Measurements from ENCODE around the gene EBF3.

Gene EBF3

DNA sequence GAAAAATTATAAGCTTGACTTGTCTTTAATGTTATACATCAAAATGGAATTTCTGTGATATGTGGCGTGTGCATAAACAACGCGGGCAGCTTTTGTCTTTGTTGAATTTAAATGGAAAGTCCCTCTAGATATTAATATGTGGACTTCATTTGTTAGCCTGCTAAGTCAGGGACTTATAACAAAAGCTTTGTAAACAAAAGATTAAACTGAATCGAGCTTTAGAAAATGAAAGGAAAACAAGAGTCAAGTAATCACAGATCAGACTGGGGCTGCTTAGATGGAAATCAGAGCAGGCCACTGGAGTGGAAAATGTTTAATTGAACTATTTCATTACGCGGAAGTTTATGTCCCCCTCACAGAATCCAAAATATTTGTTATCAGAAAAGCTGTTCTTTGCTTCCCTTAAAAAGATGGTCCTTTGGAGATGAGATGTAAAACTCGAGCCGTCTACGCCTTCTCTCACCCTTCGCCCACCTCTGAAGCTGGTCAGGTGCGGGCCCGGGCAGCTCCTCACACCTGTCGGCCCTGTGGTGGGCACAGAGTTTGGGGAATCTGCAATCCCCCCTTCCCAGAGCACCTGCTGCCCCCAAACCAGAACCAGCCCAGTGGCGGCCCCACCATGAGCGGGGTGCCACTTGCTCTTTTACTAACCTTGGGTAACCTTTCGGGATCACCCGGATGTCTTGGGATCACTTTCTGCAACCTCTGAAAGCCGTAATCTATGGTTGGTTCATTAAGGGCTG, 116.2 kb downstream of the EBF3 start:
- no peak overlapping the region for H3K27ac ChIP-seq
- TF ChIP-seq, protein P1, sequence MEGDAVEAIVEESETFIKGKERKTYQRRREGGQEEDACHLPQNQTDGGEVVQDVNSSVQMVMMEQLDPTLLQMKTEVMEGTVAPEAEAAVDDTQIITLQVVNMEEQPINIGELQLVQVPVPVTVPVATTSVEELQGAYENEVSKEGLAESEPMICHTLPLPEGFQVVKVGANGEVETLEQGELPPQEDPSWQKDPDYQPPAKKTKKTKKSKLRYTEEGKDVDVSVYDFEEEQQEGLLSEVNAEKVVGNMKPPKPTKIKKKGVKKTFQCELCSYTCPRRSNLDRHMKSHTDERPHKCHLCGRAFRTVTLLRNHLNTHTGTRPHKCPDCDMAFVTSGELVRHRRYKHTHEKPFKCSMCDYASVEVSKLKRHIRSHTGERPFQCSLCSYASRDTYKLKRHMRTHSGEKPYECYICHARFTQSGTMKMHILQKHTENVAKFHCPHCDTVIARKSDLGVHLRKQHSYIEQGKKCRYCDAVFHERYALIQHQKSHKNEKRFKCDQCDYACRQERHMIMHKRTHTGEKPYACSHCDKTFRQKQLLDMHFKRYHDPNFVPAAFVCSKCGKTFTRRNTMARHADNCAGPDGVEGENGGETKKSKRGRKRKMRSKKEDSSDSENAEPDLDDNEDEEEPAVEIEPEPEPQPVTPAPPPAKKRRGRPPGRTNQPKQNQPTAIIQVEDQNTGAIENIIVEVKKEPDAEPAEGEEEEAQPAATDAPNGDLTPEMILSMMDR (conservative IDR thresholded peaks at IDR 0.05), result no peak

- TF ChIP-seq, protein P1 (conservative IDR thresholded peaks at IDR 0.05), result no peak
- H3K27ac ChIP-seq, result no peak overlapping the region
Observed at GRCh38 chr10:129846991-129847391, 117.1 kb downstream of the EBF3 start.

- TF ChIP-seq, protein P1 (conservative IDR thresholded peaks at IDR 0.05), result no peak
Observed at GRCh38 chr10:129845111-129845753, 118.8 kb downstream of the EBF3 start.

DNA sequence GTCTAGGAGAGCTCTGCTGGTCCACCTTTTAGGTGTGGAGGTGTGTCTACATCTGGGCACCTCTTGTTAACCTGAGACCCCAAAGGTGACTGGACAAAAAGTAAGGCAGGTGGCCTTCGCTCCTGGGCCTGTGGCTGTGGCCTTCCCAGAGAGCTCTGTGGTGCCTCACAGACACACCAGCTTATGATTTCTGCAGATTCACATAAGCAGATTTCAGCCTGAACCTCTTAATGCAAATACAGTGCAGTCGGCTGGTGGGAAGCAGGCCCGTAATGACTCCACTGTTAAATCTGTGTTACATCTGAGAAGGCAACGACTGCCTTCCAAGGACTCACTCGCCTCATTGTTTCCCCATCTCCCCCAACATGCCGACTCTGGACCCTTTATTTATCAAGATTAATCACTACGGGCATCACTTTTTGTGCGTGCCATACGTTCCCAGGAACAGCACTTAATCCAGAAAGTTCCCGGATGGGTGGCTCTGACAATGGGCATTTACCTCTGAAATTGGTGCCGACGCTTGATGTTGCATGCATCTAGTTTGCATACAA, 119.8 kb downstream of the EBF3 start:
- no peak overlapping the region for H3K27ac ChIP-seq
- TF ChIP-seq, protein P1 (conservative IDR thresholded peaks at IDR 0.05), result no peak

More at GRCh38 chr10:129845111-129845753, 118.8 kb downstream of the EBF3 start:
- no peak overlapping the region for H3K27ac ChIP-seq

- TF ChIP-seq, protein P1 (conservative IDR thresholded peaks at IDR 0.05), result no peak
- no peak overlapping the region for H3K27ac ChIP-seq
Observed at GRCh38 chr10:129843702-129844101, 120.4 kb downstream of the EBF3 start.

DNA sequence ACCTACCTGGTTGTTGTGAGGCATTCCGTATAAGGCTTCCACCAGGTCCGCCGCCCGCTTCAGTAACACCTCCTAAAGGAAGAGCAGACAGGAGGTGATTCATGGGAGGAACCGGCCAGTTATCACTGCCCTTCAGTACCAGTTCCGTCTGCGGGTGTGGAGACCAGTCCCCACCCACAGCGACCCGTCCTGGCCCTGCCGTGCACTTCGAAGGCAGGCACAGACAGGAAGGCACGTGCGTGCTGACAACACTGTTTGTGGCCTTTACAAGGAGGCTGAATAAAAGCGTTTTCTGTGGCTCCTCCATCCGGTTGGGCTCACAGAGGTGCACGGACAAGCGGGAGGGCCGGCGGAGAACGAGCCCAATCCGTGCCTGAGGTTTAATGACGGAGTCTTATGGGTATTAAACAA, 120.9 kb downstream of the EBF3 start:
- H3K27ac ChIP-seq, result no peak overlapping the region
- TF ChIP-seq, protein P1 (conservative IDR thresholded peaks at IDR 0.05), result no peak

DNA sequence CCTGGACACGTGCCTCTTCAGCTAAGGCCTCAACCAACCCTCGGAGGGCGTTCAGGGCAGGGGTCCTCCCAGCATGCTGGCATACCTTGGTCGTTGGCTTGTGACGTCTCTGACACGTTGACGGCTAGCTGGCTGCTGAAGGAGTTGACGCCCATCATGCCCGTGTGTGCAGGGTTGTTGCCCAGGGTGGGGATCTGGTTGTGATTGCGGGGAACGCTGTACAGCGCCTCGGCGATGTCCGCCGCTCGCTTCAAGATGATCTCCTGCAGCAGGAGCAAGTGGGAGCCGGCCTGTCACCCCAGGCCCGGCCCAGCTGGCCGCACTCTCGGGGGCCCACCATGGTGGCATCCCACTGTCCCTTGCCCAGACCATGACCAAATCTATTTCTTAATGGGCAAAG, 122.0 kb downstream of the EBF3 start:
- no peak overlapping the region for H3K27ac ChIP-seq
- TF ChIP-seq, protein P1 (conservative IDR thresholded peaks at IDR 0.05), result no peak
